Naive thymus-derived CD8-positive, alpha-beta T cell (primary cell): ENCODE measurements around the gene TNFRSF9. TPM values are rescaled to one million over a fixed set of nuclear protein-coding genes. Genes with fewer than 3 reads are reported as not detected.
A peak's percentile ranks its signal among the peaks of the same experiment; 100 is the strongest.

ENCODE experiments used
- ATAC-seq, 2 donors: fragments of 150-1000 bp; cut with Tn5 transposase in 1 of 2; sonication (Bioruptor Pico), chemical (Tn5 transposase) in 1 of 2; 1 replicate in 1 of 2; 2 replicates in 1 of 2; pipeline ENCODE4 v1.10.0; 2021; ENCODE audit warnings: mild to moderate bottlenecking in 2 of 2, moderate library complexity in 2 of 2
- POLR2A ChIA-PET: fragments of 350-600 bp; sonication (Branson Sonifier 250); formaldehyde crosslinking; loops from one replicate; lab custom pipeline; 2021; ENCODE audit warnings: antibody characterized with exemption; lab: Charles Lee
- DNase-seq, 10 donors: peaks; one replicate each; pipeline versions ENCODE4 v3.0.0 to v3.0.0-alpha.2; 2020 to 2022
- H3K27ac Mint-ChIP-seq, 10 donors: one replicate each; pipeline ENCODE4 v1.8.0; 2020 to 2022; ENCODE audit warnings: mild to moderate bottlenecking in 10 of 10, mixed read lengths in 10 of 10, moderate library complexity in 4 of 10, inconsistent platforms in 1 of 10
- H3K27me3 Mint-ChIP-seq, 5 donors: one replicate each; pipeline ENCODE4 v1.8.0; 2021 to 2022; ENCODE audit warnings: mixed read lengths in 5 of 5
- H3K36me3 Mint-ChIP-seq, 3 donors: one replicate each; pipeline ENCODE4 v1.8.0; 2020 to 2022; ENCODE audit warnings: mixed read lengths in 3 of 3, mild to moderate bottlenecking in 2 of 3, inconsistent platforms in 1 of 3
- H3K4me1 Mint-ChIP-seq, 4 donors: one replicate each; pipeline ENCODE4 v1.8.0; 2021 to 2022; ENCODE audit warnings: mixed read lengths in 4 of 4
- H3K4me3 Mint-ChIP-seq, 10 donors: one replicate each; pipeline ENCODE4 v1.8.0; 2020 to 2022; ENCODE audit warnings: mild to moderate bottlenecking in 10 of 10, mixed read lengths in 10 of 10, moderate library complexity in 6 of 10, inconsistent platforms in 1 of 10
- H3K9me3 Mint-ChIP-seq, 9 donors: one replicate each; pipeline ENCODE4 v1.8.0; 2020 to 2022; ENCODE audit warnings: mixed read lengths in 9 of 9, mild to moderate bottlenecking in 3 of 9, inconsistent platforms in 1 of 9, moderate library complexity in 1 of 9
- polyA plus RNA-seq, 3 donors: library from polyadenylated mRNA; unstranded; fragments of 300-500 nt; fragmentation: Illumina TruSeq; gene quantifications; one replicate each; pipeline ENCODE4 v1.2.3, GENCODE V29; 2021
- total RNA-seq, 8 experiments: library from RNA in 2 of 8; stranded (reverse) in 2 of 8; gene quantifications; one replicate each; pipeline ENCODE4 v1.2.3 and lab custom pipeline; 2021 to 2026

Gene TNFRSF9
- total RNA-seq, result under 1 TPM; 0.05 to 0.25 TPM
- 1 to 10 TPM in 1 of 3 donors, under 1 TPM in 2; 0.15 to 5.1 (median 0.24) TPM for polyA plus RNA-seq
- total RNA-seq (lab: John Stamatoyannopoulos, UW), result 0.14 to 871 (median 1.6) reads per million in 6 experiments

DNA sequence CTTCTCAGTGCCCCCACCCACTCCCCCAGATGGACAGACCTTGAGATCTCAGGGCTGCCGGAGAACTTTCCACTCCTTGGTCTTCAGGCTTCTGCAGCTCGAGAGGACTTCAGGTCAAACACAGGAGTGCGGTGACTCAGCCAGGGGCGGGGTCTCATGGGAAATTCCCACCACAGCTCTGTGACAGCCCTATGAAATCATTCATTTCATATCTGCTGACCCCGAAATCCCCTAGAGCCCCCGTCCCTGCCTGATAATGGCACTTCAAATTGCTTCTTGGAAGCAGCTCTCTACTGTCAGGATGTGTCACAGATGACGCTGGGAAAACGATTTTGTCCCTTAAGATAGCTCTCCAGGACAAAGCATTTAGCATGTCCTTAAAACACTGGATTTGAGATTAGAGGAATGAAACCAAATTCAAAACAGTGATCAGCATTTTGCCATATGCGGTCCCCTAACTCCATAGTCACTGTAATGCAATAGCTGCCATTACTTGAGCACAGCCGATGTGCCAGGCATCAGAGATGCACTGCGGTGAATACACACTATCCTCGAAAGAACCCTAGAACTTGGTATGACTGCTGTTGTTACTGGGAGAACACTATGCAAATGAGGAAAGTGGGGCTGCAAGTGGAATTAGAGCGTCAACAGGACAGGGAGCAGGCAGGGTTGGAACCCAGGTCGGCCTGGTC lies at the start of gene TNFRSF9:
Gene TNFRSF9, minus strand, starts transcription at position 95 of the 692 bp plus-strand sequence. CDS start 845 bp downstream, outside the sequence.
- Mint-ChIP-seq H3K27me3 (peaks cover 12 to 45% (median 22%) of the 10 kb centered on the region in 5 donors), H3K4me3 (peak within 1 kb of the TSS; percentile 64 to 87 (median 82)), H3K4me1 (peaks cover 12 to 36% (median 30%) of the 10 kb centered on the region in 4 donors), H3K36me3 (no peaks in the 10 kb centered on the region), H3K27ac (peak within 1 kb of the TSS in 4 of 10 donors; percentile 55 to 86 (median 67)), H3K9me3 (no peaks in the 10 kb centered on the region)
- ATAC-seq (peak; percentile 48 to 58), DNase-seq (peak in 3 of 10 donors; percentile 17 to 27 (median 19))
- POLR2A ChIA-PET, result no interaction called here

DNA sequence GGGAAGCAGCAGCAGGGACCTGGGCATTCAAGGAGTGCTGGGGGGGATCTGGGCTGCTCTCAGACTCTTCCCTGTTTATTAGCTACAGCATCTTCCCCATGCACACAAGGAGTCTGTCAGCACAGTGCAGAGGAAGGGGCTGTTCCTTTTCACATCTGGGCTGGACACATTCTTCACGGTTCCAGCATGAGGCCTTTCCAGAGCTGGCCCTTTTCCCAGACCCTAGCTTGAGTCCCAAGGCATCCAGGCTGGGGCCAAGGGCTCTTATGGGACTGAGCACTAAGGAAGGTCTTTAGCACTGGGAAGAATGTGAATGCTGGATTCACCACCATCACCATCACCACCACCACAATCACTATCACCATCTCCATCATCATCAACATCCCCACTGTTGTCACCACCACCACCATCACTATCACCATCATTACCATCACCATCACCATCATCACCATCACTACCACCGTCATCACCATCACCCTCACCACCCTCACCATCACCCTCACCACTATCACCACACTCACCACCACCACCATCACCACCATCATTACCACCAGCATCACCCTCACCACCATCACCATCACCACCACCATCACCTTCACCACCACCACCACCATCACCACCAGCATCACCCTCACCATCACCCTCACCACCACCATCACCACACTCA lies 49.3 kb upstream of the TNFRSF9 start:
- no peaks in the 10 kb centered on the region for H3K27me3 Mint-ChIP-seq
- no peak for ATAC-seq
- peak overlapping the region in 5 of 10 donors; percentile 1 to 89 (median 19) for H3K27ac Mint-ChIP-seq
- H3K4me3 Mint-ChIP-seq, result no peak overlapping the region
- peaks cover 0 to 7% (median 1%) of the 10 kb centered on the region in 4 donors for H3K4me1 Mint-ChIP-seq
- peaks cover 0 to 47% (median 9%) of the 10 kb centered on the region in 3 donors for H3K36me3 Mint-ChIP-seq
- H3K9me3 Mint-ChIP-seq, result peaks cover 0 to 4% (median 0%) of the 10 kb centered on the region in 9 donors
- no peak for DNase-seq
- POLR2A ChIA-PET, result no interaction called here

DNA sequence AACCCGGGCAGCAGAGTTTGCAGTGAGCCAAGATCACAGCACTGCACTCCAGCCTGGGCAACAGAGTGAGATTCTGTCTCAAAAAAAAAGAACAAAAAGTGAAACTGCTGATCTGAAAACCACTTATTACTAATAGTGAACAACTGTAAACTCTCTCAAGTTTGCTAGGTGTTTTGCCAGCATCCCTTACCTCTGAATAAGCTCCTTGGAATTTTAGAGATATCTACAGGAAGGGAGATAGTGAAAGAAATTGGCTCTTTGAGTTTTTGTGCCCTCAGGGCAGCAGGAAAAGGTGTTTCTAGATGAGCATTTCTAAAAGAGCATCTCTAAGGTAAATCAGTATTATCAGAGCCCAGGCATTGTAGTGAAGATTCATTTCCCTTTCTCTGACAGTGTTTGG lies 47.9 kb upstream of the TNFRSF9 start:
- H3K27me3 Mint-ChIP-seq, result no peaks in the 10 kb centered on the region
- ATAC-seq, result no peak
- POLR2A ChIA-PET, result interaction anchor here (0.6 kb wide), 1 partner anchor 198 kb away, joined by 5 read pairs; no protein-coding TSS in a partner anchor
- peaks cover 0 to 11% (median 2%) of the 10 kb centered on the region in 4 donors for H3K4me1 Mint-ChIP-seq
- H3K36me3 Mint-ChIP-seq, result peaks cover 0 to 60% (median 9%) of the 10 kb centered on the region in 3 donors
- H3K27ac Mint-ChIP-seq, result peak overlapping the region in 1 of 10 donors; percentile 49
- no peak for DNase-seq
- H3K4me3 Mint-ChIP-seq, result no peak overlapping the region
- peaks cover 0 to 4% (median 0%) of the 10 kb centered on the region in 9 donors for H3K9me3 Mint-ChIP-seq

DNA sequence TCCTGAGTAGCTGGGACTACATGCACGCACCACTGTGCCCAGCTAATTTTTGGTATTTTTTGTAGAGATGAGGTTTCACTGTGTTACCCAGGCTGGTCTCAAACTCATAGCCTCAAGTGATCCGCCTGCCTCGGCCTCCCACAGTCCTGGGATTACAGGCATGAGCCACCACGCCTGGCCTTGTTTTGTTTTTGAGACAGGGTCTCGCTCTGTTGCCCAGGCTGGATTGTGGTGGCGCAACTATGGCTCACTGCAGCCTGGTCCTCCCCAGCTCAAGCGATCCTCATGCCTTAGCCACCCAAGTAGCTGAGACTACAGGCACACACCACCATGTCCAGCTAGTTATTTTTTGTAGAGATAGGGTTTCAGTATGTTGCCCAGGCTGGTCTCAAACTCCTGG lies 46.9 kb upstream of the TNFRSF9 start:
- Mint-ChIP-seq H3K27me3 (no peaks in the 10 kb centered on the region), H3K4me1 (peaks cover 3 to 11% (median 8%) of the 10 kb centered on the region in 4 donors), H3K36me3 (peaks cover 0 to 62% (median 9%) of the 10 kb centered on the region in 3 donors), H3K27ac (no peak overlapping the region), H3K9me3 (peaks cover 0 to 4% (median 0%) of the 10 kb centered on the region in 9 donors), H3K4me3 (no peak overlapping the region)
- DNase-seq, result no peak
- POLR2A ChIA-PET, result no interaction called here
- no peak for ATAC-seq

DNA sequence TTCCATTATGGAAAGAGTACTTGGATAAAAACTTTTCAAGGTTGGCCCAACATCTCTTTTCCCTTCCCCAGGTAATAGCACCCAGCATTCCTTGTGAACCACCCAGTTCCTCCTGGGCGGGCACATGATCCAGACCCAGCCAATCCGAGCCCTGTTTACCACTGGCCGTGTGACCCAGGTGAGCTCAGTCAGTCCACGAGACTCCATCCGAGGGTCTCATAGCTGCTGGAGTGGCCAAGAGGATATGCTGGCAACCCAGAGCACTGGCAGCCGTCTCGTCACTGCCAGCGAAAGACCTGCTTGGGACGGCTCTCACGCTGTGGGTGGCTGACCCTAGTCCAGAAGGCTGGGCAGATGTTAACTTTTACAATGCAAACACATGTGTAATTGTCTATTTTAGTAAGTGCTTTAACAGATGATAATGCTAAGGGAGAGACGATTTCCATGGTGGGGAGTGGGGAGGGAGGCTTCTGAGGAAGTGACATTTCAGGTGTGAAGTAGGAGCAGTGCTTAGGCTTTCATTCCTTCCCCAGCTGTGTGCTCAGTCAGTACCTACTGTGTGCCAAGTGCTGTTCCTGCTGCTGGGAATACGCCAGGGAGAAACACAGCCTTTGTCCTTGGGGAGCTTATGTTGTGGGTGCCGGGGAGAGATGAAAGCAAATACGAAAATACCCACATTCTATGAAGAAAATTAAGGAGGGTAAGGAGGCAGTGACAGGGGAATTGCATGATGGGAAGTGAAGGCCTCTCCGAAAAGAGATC lies 45.4 kb upstream of the TNFRSF9 start:
- peak overlapping the region in 3 of 10 donors; percentile 22 to 63 (median 35) for H3K27ac Mint-ChIP-seq
- peaks cover 7 to 15% (median 11%) of the 10 kb centered on the region in 4 donors for H3K4me1 Mint-ChIP-seq

DNA sequence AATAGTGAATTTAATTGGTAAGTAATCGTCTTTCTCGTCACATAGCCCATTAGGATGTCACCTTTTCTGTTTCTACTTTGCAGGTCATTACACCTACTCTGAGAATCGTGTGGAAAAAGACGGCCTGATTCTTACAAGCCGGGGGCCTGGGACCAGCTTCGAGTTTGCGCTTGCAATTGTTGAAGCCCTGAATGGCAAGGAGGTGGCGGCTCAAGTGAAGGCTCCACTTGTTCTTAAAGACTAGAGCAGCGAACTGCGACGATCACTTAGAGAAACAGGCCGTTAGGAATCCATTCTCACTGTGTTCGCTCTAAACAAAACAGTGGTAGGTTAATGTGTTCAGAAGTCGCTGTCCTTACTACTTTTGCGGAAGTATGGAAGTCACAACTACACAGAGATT lies 44.2 kb upstream of the TNFRSF9 start:
- peaks cover 0 to 73% (median 9%) of the 10 kb centered on the region in 3 donors for H3K36me3 Mint-ChIP-seq
- POLR2A ChIA-PET, result interaction anchor here (0.6 to 1.1 kb wide), 3 partner anchors 26 to 1534 kb away, joined by 3 to 4 read pairs (median 4); no protein-coding TSS in a partner anchor

More for the DNA sequence above, 45.4 kb upstream of the TNFRSF9 start:
- Mint-ChIP-seq H3K27me3 (no peaks in the 10 kb centered on the region), H3K9me3 (peaks cover 0 to 2% (median 0%) of the 10 kb centered on the region in 9 donors), H3K36me3 (peaks cover 0 to 70% (median 11%) of the 10 kb centered on the region in 3 donors), H3K4me3 (no peak overlapping the region)
- no peak for ATAC-seq
- no peak for DNase-seq
- POLR2A ChIA-PET, result no interaction called here

DNA sequence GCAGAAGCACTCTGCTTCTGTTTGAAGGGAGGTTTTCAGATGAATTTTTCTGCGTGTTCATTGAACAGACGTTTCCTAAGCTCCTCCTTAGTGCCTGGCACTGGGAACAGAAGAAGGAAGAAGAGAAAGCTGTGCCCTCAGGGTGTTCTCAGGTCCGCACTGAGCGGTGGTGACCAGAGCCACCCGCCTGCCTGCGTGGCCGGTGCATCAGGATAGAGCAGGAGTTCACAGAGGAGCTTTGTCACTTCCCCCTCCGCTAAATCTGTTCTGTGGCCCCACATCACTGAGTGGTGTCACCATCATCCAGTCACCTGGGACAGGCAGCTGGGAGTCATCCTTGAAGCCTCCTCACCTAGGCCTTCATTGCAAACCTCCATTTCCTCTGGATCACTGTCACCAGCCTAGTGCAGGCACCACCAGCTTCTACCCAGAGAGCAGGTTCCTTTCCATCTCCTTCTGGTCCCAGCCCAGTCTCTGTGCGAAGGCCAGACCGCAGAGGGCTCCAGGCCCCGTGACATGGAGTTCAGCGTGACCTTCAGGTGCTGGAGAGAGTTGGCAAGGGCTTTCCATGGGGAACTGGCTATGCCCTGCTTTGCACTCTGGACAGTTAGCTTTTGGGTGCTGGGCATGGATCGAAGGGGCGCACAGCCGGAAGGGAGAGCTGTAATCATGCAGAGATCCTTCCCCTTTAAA lies 42.6 kb upstream of the TNFRSF9 start:
- Mint-ChIP-seq H3K4me1 (peaks cover 7 to 15% (median 10%) of the 10 kb centered on the region in 4 donors), H3K27me3 (no peaks in the 10 kb centered on the region), H3K9me3 (no peaks in the 10 kb centered on the region), H3K36me3 (peaks cover 4 to 88% (median 9%) of the 10 kb centered on the region in 3 donors), H3K27ac (peak overlapping the region in 1 of 10 donors; percentile 12), H3K4me3 (no peak overlapping the region)
- POLR2A ChIA-PET, result no interaction called here
- ATAC-seq (no peak), DNase-seq (no peak)

More for the DNA sequence above, 44.2 kb upstream of the TNFRSF9 start:
- Mint-ChIP-seq H3K9me3 (no peaks in the 10 kb centered on the region), H3K27ac (no peak overlapping the region), H3K4me3 (no peak overlapping the region), H3K27me3 (no peaks in the 10 kb centered on the region), H3K4me1 (peaks cover 7 to 15% (median 10%) of the 10 kb centered on the region in 4 donors)
- ATAC-seq, result no peak
- DNase-seq, result no peak

DNA sequence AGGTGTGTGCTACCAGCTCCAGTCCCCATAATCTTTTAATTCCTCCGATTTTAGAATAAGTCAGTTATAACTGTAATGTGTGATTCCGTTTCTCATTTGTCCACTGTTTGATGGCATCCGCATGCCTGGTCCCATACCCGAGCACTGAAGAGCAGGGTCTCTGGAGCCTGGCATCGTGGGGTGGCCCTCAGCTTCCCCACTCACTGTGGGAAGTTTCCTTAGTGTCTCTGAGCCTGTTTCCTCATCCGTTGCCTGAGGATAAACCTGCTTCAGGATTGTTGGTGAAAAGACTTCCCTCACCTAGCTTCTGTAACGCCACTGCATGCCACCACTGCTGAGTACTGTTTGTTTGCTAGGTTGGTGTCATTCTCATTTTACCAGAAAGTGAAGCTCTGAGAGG lies 40.3 kb upstream of the TNFRSF9 start:
- H3K36me3 Mint-ChIP-seq, result peaks cover 3 to 87% (median 4%) of the 10 kb centered on the region in 3 donors
- peak overlapping the region in 5 of 10 donors; percentile 2 to 65 (median 16) for H3K27ac Mint-ChIP-seq
- no peaks in the 10 kb centered on the region for H3K9me3 Mint-ChIP-seq
- POLR2A ChIA-PET, result interaction anchor here (0.7 kb wide), 1 partner anchor 486 kb away, joined by 4 read pairs; no protein-coding TSS in a partner anchor
- no peak for ATAC-seq
- no peak for DNase-seq
- peaks cover 7 to 13% (median 8%) of the 10 kb centered on the region in 4 donors for H3K4me1 Mint-ChIP-seq
- no peaks in the 10 kb centered on the region for H3K27me3 Mint-ChIP-seq
- no peak overlapping the region for H3K4me3 Mint-ChIP-seq

DNA sequence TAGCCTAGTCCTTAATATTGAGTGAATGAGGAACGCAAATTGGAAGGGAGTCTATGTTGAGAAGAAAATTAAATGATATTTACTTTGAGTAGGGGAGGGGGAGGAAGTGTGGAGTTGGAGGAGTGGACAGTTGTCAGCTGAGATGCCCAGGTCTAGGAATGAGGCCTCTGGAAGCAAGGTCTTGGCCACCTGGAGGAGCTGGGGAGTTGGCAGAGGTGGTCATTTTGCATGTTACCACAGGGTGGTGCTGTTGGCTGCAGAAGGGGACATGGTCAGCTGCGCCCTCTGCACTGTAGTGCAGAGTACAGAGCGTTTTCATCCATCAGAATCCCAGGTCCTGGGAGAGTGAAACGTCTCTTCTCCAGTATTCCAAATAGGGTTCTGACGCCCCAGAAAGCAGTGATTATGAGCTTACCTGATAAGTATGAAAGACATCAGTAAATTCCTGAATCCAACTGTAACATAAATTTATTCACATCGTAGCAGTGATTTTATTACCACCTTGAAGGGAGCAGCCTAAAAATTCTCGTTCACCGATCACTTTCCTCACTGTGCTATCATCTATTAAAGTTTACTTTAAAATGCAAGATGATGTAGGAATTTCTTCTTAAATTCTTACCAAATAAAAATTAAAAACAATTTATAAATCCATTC lies 34.7 kb upstream of the TNFRSF9 start:
- POLR2A ChIA-PET, result interaction anchor here (0.5 kb wide), 1 partner anchor 720 kb away, joined by 3 read pairs; no protein-coding TSS in a partner anchor
- Mint-ChIP-seq H3K4me1 (peaks cover 0 to 14% (median 5%) of the 10 kb centered on the region in 4 donors), H3K9me3 (no peaks in the 10 kb centered on the region), H3K27me3 (no peaks in the 10 kb centered on the region), H3K36me3 (peaks cover 4 to 76% (median 8%) of the 10 kb centered on the region in 3 donors), H3K4me3 (no peak overlapping the region), H3K27ac (peak overlapping the region in 5 of 10 donors; percentile 42 to 64 (median 56))
- ATAC-seq (peak; percentile 60 to 66), DNase-seq (peak in 2 of 10 donors; percentile 12 to 25)

DNA sequence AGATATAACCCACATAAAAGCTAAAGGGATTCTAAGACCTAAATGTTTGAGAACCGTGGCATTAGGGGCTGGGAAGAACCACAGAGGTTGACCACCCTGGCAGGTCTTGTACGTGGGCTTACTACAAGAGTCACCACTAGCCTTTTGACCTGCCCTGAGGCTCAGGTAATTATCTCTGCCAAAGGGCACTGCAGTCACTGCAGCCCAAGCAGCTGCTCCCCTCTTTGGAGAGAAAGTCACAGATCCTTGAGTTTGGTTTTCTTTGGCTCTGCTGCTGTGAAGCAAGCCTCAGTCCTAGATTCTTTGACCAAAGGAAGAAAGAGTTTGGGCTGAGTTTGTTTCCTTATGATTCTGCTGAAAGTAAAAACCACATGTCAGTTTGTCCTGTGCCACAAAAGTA lies 32.4 kb upstream of the TNFRSF9 start:
- no peak overlapping the region for H3K4me3 Mint-ChIP-seq
- ATAC-seq (no peak), DNase-seq (no peak)
- no peak overlapping the region for H3K27ac Mint-ChIP-seq
- POLR2A ChIA-PET, result interaction anchor here (0.6 kb wide), 1 partner anchor 10 kb away, joined by 3 read pairs; no protein-coding TSS in a partner anchor
- peaks cover 0 to 72% (median 16%) of the 10 kb centered on the region in 3 donors for H3K36me3 Mint-ChIP-seq
- no peaks in the 10 kb centered on the region for H3K9me3 Mint-ChIP-seq
- H3K27me3 Mint-ChIP-seq, result no peaks in the 10 kb centered on the region
- peaks cover 2 to 21% (median 5%) of the 10 kb centered on the region in 4 donors for H3K4me1 Mint-ChIP-seq

DNA sequence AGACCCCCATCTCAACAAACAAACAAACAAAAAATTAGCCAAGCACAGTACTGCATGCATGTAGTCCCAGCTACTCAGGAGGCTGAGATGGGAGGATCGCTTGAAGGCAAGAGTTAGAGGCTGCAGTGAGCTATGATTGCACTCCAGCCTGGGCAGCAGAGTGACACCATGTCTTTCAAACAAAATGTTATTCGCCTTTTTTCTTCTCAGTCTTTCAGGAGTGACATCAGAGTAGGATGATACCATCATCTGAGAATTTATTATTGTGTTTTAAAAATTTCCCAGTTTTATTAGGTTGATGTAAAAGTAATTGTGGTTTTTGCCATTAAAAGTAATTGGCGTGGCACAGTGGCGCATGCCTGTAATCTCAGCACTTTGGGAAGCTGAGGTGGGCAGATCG lies 31.6 kb upstream of the TNFRSF9 start:
- ATAC-seq (no peak), DNase-seq (no peak)
- peak overlapping the region in 1 of 10 donors; percentile 29 for H3K27ac Mint-ChIP-seq
- H3K36me3 Mint-ChIP-seq, result peaks cover 0 to 71% (median 16%) of the 10 kb centered on the region in 3 donors
- no peaks in the 10 kb centered on the region for H3K27me3 Mint-ChIP-seq
- POLR2A ChIA-PET, result no interaction called here
- H3K4me3 Mint-ChIP-seq, result no peak overlapping the region
- H3K9me3 Mint-ChIP-seq, result no peaks in the 10 kb centered on the region
- H3K4me1 Mint-ChIP-seq, result peaks cover 4 to 23% (median 7%) of the 10 kb centered on the region in 4 donors
